Fibroblast of mammary gland (primary cell): ENCODE results near the gene NFIA.

Experiments used
- DNase-seq: peaks from one replicate; pipeline ENCODE4 v3.0.0-alpha.2; 2010; ENCODE audit warnings: low read depth
- H3K4me3 ChIP-seq: 2 replicates; pipeline ENCODE4 v1.5.1; 2011; ENCODE audit warnings: low read depth, mild to moderate bottlenecking, low read length, moderate library complexity; ENCODE audit not compliant: control insufficient read depth
- CTCF ChIP-seq: conservative IDR thresholded peaks from 2 replicates; pipeline ENCODE4 v1.5.1; 2011; ENCODE audit warnings: low read depth, low read length, inconsistent platforms; ENCODE audit not compliant: control insufficient read depth, insufficient read depth

NFIA gene

DNA sequence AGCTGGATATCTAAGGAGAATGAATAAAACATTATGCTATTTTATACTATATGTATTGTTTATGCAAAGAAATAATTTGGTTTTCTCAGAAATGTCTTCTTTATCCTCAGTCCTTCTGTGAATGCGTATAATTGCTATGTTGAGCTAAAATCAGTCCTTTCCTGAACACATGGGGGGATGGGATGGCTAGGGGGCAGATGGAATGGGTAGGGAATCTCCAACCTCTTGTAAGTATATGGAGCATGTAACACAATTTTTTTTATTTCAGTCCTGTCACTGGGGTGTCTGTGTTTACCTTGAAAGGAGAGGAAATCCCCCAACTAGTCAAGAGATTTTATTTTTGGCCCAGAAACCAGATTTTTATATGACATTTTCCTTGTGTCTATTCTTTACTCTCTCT is 291.8 kb downstream of the NFIA start:
- TF ChIP-seq CTCF = no peak

DNA sequence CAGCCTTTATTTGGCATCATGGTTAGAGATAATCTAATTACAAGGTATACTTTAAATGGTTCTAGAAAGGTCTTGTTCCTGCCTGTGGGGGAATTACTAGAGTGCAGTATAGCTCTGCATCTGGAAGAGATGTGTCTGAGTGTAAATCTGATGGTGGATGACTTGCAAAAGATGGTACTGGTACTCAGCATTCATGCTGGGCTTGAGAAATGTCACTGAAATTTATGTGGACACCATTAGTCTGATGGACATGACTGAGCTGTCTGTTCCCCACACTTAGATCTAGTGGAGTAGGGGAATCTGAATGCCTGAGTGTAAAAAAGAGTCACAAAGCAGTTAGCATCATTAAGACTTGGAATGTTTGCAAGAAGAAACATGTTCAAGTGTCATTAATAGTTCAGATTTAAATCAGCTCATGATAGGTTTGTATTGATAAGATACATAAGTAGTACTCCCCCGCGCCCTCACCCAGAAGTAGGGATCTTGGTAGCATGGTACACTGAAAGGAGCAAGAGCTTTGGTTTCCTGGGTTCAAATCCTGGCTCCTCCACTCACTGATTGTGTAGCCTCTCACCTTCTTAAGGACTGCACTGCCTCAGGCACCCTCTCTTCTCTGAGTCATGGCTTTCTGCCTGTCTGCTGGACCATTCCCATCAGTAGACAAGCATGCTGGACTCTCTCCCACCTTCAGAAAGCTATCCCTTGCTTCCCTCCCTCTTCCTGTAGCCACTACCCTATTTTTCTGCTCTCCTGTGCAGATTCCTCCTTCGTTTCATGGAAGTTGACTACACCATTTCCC is 292.9 kb downstream of the NFIA start:
- no peak for DNase-seq
- no peak overlapping the region for H3K4me3 ChIP-seq
- TF ChIP-seq CTCF = no peak

More for the DNA sequence above, 291.8 kb downstream of the NFIA start:
- DNase-seq = no peak
- H3K4me3 ChIP-seq = no peak overlapping the region

DNA sequence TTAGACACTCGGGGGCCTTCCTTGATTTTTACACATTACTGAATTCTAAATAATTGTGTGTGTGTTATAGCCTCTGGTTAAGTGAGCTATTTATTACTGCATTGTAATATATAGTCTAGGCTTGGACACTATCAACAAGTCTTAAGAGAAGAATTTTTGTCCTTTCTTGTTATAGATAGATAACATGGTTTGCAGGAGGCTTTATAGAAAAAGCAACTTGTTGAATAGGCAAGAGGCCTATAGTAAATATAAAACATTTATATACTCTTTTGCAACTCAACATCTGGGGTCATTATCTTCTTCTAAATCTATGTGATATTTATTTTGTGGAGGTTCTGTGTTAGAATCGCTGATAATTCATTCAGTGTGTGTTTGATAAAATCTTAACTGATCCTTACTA is 293.8 kb downstream of the NFIA start:
- no peak overlapping the region for H3K4me3 ChIP-seq
- TF ChIP-seq CTCF = no peak
- no peak for DNase-seq

DNA sequence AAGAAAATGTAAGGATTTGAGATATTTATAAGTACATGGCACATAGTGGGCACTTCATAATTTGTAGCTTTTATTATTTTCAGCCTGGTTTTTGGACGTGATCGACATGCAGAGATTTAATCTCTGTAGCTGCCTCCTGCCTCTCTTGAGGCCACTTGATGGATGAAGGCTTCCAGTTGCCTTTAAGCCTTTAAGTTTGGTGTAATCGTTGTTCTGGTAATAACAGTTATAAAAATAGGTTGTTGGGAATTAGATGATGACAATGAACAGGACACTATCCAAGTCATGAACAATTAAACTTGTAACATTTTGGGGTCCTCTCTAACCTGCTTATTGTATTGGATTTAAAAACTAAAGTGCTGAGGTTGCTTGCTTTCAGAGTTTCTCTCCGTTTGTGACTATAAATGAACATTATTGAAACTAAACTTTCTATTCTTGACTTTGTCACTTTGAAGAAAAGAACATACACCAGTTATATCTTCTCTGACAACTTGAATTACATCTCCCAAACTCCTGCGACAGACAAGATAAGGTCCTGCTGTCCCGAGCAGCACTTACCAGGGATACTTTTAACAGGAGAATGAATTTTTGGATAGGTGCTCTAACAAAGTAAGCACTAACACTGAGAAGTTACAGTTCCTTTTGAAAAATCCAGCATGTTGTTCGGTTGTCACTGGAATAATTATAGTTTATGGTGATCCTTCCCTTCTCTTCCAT is 295.0 kb downstream of the NFIA start:
- H3K4me3 ChIP-seq = no peak overlapping the region
- TF ChIP-seq CTCF = no peak
- no peak for DNase-seq

DNA sequence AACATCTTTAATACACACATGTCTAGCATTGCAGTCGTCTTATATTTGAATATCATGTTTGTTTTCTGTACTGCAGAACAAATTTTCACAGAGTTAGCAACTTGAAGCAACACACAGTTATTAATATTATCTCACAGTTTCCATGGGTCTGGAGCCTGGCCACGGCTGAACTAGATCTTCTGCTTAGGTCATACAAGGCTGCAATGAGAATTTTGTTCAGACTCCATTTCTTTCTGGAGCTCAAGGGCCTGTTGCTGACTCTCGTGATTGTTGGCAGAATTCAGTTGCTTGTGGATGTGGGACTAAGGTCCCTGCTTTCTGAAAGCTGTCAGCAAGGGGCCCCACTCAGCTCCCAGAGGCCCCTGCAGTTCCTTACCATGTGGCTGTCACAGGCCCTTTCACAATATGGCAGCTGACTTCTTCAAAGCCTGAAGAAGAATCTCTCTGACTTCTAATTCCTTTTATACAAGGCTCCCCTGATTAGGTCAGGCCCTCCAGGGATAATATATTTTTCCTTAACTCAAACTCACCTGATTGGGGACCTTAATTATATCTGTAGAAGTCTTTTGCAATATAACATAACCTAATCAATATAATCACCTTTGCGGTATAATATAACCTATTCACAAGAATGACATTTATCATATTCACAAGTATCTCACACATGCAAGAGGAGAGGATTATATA is 296.3 kb downstream of the NFIA start:
- no peak for TF ChIP-seq CTCF
- DNase-seq = no peak
- no peak overlapping the region for H3K4me3 ChIP-seq

DNA sequence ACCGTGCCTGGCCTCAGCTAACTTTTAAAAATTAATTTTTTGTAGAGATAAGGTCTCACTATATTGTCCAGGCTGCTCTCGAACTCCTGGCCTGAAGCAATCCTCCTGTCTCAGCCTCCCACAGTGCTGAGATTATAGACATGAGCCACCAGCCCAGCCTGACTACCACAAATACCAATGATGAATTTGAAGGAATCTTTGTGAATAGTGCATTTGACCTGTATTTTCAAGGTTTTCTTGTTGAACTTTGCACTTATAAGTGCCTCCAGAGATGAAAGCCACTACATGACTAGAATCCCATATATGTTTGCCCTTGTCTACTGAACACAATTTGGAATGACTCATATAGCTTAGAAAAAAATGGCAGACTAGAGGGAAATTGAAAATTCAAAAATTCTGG is 297.3 kb downstream of the NFIA start:
- TF ChIP-seq CTCF = no peak
- DNase-seq = no peak
- no peak overlapping the region for H3K4me3 ChIP-seq
